Sigmoid colon (tissue), 7 donors: Measurements from ENCODE around the gene C10orf53. TPM values are rescaled to one million over a fixed set of nuclear protein-coding genes. Genes with fewer than 3 reads are reported as not detected.

ENCODE experiments used
- DNase-seq: peaks from one replicate; pipeline ENCODE4 v3.0.0-alpha.2; 2019
- H3K27ac ChIP-seq, 4 donors: fragments of 200-600 bp; sonication (generic); one replicate each; pipeline ENCODE4 v1.5.1; 2016 to 2019; ENCODE audit warnings: mild to moderate bottlenecking in 1 of 4
- H3K27me3 ChIP-seq, 3 donors: fragments of 200-600 bp; sonication (generic); one replicate each; pipeline ENCODE4 v1.5.1; 2019; ENCODE audit warnings: mild to moderate bottlenecking in 1 of 3
- H3K36me3 ChIP-seq, 4 donors: fragments of 200-600 bp; sonication (generic); one replicate each; pipeline ENCODE4 v1.5.1; 2016 to 2019
- H3K4me1 ChIP-seq, 4 donors: fragments of 200-600 bp; sonication (generic); one replicate each; pipeline ENCODE4 v1.5.1; 2017 to 2019
- H3K4me3 ChIP-seq, 4 donors: fragments of 200-600 bp; sonication (generic); one replicate each; pipeline ENCODE4 v1.5.1; 2017 to 2019; ENCODE audit warnings: mild to moderate bottlenecking in 2 of 4, moderate library complexity in 1 of 4
- H3K9me3 ChIP-seq, 4 donors: fragments of 200-600 bp in 3 of 4; sonication (generic) in 3 of 4; one replicate each; pipeline versions ENCODE4 v1.5.1 to v1.6.1; 2013 to 2019
- CTCF ChIP-seq, 4 experiments: fragments of 450-650 bp in 3 of 4; fragments of 200-600 bp in 1 of 4; IDR thresholded peaks; one replicate each; pipeline ENCODE4 v1.5.1; 2016 to 2019; ENCODE audit warnings: antibody characterized with exemption in 4 of 4, mild to moderate bottlenecking in 3 of 4, moderate library complexity in 2 of 4
- EP300 ChIP-seq, 4 donors: sonication (generic); formaldehyde crosslinking; IDR thresholded peaks; one replicate each; pipeline ENCODE4 v1.6.1; 2017; ENCODE audit warnings: antibody characterized with exemption in 4 of 4
- POLR2A ChIP-seq, 2 donors: fragments of 450-650 bp; IDR thresholded peaks; one replicate each; pipeline ENCODE4 v1.6.1; 2016; ENCODE audit warnings: antibody characterized with exemption in 2 of 2, mild to moderate bottlenecking in 2 of 2, moderate library complexity in 2 of 2
- POLR2AphosphoS5 ChIP-seq, 4 donors: sonication (generic); formaldehyde crosslinking; IDR thresholded peaks; one replicate each; pipeline ENCODE4 v1.6.1; 2017; ENCODE audit warnings: antibody characterized with exemption in 4 of 4
- WGBS, 2 donors: extraction: QIAGEN DNeasy Blood & Tissue Kit; methylation state at CpG; one replicate each; pipeline ENCODE4 v1.1.7; 2013; 5-methylcytosine and 5-hydroxymethylcytosine counted together
- intact Hi-C: fragments of 100-400 bp; cut with DNase I; formaldehyde crosslinking; loops from one replicate; pipeline ENCODE4 v1.15.1; 2023
- polyA plus RNA-seq, 3 donors: library from polyadenylated mRNA; stranded (reverse); fragments of 200-250 nt; gene quantifications; one replicate each; pipeline ENCODE4 v1.2.3, GENCODE V29; 2013
- total RNA-seq, 4 donors: library from RNA; depleted of rRNA; stranded (reverse); fragments of >200 nt; gene quantifications; one replicate each; pipeline ENCODE4 v1.1.0, GENCODE V29; 2016
- donor health status: healthy with polysubstance abuse.
- donor health status: Bipolar disorder and iron deficiency.
- donor health status: healthy.

The C10orf53 gene
- total and polyA plus RNA-seq, 7 donors: not detected

GRCh38 chr10:49726593-49726992 lies 47.1 kb downstream of the C10orf53 start:
- intact Hi-C loops: no loop called here
- H3K4me3 ChIP-seq: no peak overlapping the region
- H3K27me3 ChIP-seq: no peaks in the 10 kb centered on the region
- H3K4me1 ChIP-seq: no peaks in the 10 kb centered on the region
- WGBS, 2 donors: 73 to 74% methylated on average over 2 of the region's 2 CpGs
- peaks cover 0 to 13% (median 5%) of the 10 kb centered on the region in 4 donors for H3K9me3 ChIP-seq
- no peaks in the 10 kb centered on the region for H3K36me3 ChIP-seq
- DNase-seq: no peak
- no peak overlapping the region for H3K27ac ChIP-seq
- no peak for TF ChIP-seq EP300 (IDR thresholded peaks at IDR 0.05)
- no peak for TF ChIP-seq CTCF (IDR thresholded peaks at IDR 0.05)
- TF ChIP-seq POLR2AphosphoS5 (IDR thresholded peaks at IDR 0.05): no peak

- TF ChIP-seq EP300 (IDR thresholded peaks at IDR 0.05): no peak
- no peak for TF ChIP-seq POLR2AphosphoS5 (IDR thresholded peaks at IDR 0.05)
- no peak for TF ChIP-seq CTCF (IDR thresholded peaks at IDR 0.05)
- no peaks in the 10 kb centered on the region for H3K27me3 ChIP-seq
- no peak for DNase-seq
- 69 to 82% methylated on average over 7 of the region's 7 CpGs for WGBS, 2 donors
- no peaks in the 10 kb centered on the region for H3K36me3 ChIP-seq
- no peaks in the 10 kb centered on the region for H3K4me1 ChIP-seq
- no peak overlapping the region for H3K4me3 ChIP-seq
- H3K27ac ChIP-seq: no peak overlapping the region
- intact Hi-C loops: no loop called here
- no peaks in the 10 kb centered on the region for H3K9me3 ChIP-seq
Observed at GRCh38 chr10:49733866-49734265, 54.4 kb downstream of the C10orf53 start.

DNA sequence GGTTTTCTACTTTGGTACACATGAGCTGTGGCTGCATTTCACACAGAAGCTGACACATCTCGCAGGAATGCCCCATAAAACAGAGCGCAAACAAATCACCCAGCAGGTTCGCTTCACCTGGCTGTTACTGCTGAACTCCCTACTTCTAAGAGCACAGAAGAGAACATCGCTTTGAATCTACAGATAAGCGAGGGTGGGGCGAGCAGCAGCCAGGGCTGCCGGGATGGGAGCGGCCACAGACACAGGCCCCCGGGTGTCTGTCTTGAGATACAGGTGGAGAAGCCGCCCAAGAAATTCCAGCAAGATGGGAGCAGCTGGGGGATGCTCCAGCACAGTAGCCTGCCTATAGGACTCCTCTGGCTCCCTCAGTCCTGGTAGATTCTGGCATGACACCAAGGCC lies 55.2 kb downstream of the C10orf53 start:
- Histone ChIP-seq H3K4me3 (no peak overlapping the region), H3K4me1 (no peaks in the 10 kb centered on the region), H3K36me3 (no peaks in the 10 kb centered on the region), H3K27me3 (no peaks in the 10 kb centered on the region), H3K9me3 (no peaks in the 10 kb centered on the region), H3K27ac (no peak overlapping the region)
- TF ChIP-seq POLR2A (IDR thresholded peaks at IDR 0.05): no peak
- TF ChIP-seq POLR2AphosphoS5 (IDR thresholded peaks at IDR 0.05): no peak
- TF ChIP-seq CTCF (IDR thresholded peaks at IDR 0.05): no peak
- no peak for TF ChIP-seq EP300 (IDR thresholded peaks at IDR 0.05)
- WGBS, 2 donors: 19 to 61% methylated on average over 10 of the region's 10 CpGs
- intact Hi-C loops: no loop called here
- DNase-seq: no peak

DNA sequence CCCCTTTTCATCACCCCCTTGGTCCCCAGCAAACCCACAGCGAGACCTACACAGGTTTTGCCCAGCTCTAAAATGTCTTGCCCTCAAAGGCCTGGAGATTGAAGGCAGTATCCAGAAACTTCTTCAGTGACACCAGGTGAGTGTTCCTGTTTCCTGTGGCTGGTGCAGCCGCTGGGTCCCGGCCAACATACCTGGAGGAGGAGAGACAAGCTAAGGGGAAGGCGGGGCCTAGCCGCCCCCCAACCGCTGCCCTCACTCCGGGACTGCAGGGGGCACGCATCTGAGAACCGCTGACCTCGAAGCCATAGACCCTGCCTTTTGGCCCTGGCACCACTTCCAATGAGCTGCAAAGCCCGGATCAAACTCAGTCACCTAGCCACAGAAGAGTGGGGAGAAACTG lies 55.7 kb downstream of the C10orf53 start:
- Histone ChIP-seq H3K4me3 (no peak overlapping the region), H3K27me3 (no peaks in the 10 kb centered on the region), H3K4me1 (no peaks in the 10 kb centered on the region), H3K9me3 (no peaks in the 10 kb centered on the region), H3K27ac (no peak overlapping the region), H3K36me3 (no peaks in the 10 kb centered on the region)
- 48 to 60% methylated on average over 11 of the region's 11 CpGs for WGBS, 2 donors
- intact Hi-C loops: no loop called here
- TF ChIP-seq POLR2AphosphoS5 (IDR thresholded peaks at IDR 0.05) (no peak), CTCF (IDR thresholded peaks at IDR 0.05) (no peak), POLR2A (IDR thresholded peaks at IDR 0.05) (no peak), EP300 (IDR thresholded peaks at IDR 0.05) (no peak)
- DNase-seq: no peak

GRCh38 chr10:49735848-49736563 lies 56.6 kb downstream of the C10orf53 start:
- Histone ChIP-seq H3K36me3 (no peaks in the 10 kb centered on the region), H3K9me3 (no peaks in the 10 kb centered on the region), H3K27me3 (no peaks in the 10 kb centered on the region), H3K27ac (no peak overlapping the region), H3K4me3 (no peak overlapping the region), H3K4me1 (no peaks in the 10 kb centered on the region)
- DNase-seq: no peak
- 93 to 95% methylated on average over 23 of the region's 23 CpGs for WGBS, 2 donors
- TF ChIP-seq CTCF (IDR thresholded peaks at IDR 0.05): no peak
- TF ChIP-seq EP300 (IDR thresholded peaks at IDR 0.05): no peak
- no peak for TF ChIP-seq POLR2AphosphoS5 (IDR thresholded peaks at IDR 0.05)
- no peak for TF ChIP-seq POLR2A (IDR thresholded peaks at IDR 0.05)
- intact Hi-C loops: no loop called here
